Ectodermal cell (in vitro differentiated cells): ENCODE data around the gene SLC26A4. TPM values are rescaled to one million over a fixed set of nuclear protein-coding genes. Genes with fewer than 3 reads are reported as not detected.

Experiments
- H3K27ac ChIP-seq: 2 replicates; pipeline ENCODE4 v1.7.0; 2013; ENCODE audit warnings: mild to moderate bottlenecking, low read depth, low read length; ENCODE audit not compliant: insufficient read depth, poor library complexity, severe bottlenecking
- H3K27me3 ChIP-seq: 2 replicates; pipeline ENCODE4 v1.7.0; 2013; ENCODE audit warnings: mild to moderate bottlenecking, low read length; ENCODE audit not compliant: insufficient read depth, control insufficient read depth, poor library complexity, severe bottlenecking
- H3K36me3 ChIP-seq: one replicate; pipeline ENCODE4 v1.7.0; 2013; ENCODE audit warnings: low read length; ENCODE audit not compliant: control insufficient read depth, insufficient read depth
- H3K4me1 ChIP-seq: one replicate; pipeline ENCODE4 v1.7.0; 2013; ENCODE audit warnings: low read length; ENCODE audit not compliant: control insufficient read depth, insufficient read depth
- H3K4me3 ChIP-seq: 2 replicates; pipeline ENCODE4 v1.7.0; 2013; ENCODE audit warnings: low read depth, low read length, control low read depth; ENCODE audit not compliant: insufficient read depth
- H3K9me3 ChIP-seq: 2 replicates; pipeline ENCODE4 v1.7.0; 2013; ENCODE audit warnings: mild to moderate bottlenecking, low read length, moderate library complexity; ENCODE audit not compliant: control insufficient read depth
- WGBS, 2 experiments: methylation state at CpG; one replicate each; pipeline ENCODE4 v1.1.7; 2013; ENCODE audit warnings: missing lambda C conversion rate in 2 of 2; 5-methylcytosine and 5-hydroxymethylcytosine counted together
- polyA plus RNA-seq, 4 experiments: library from polyadenylated mRNA; stranded (reverse); fragments of 50-300 nt; gene quantifications; one replicate each; pipeline ENCODE4 v1.2.3, GENCODE V29; 2013

Gene SLC26A4
- 0.11 TPM for polyA plus RNA-seq (2013, experiment 1 of 4)
- polyA plus RNA-seq (2013, experiment 2 of 4): 0.11 TPM
- 0.11 TPM for polyA plus RNA-seq (2013, experiment 3 of 4)
- 0.04 TPM for polyA plus RNA-seq (2013, experiment 4 of 4)

DNA sequence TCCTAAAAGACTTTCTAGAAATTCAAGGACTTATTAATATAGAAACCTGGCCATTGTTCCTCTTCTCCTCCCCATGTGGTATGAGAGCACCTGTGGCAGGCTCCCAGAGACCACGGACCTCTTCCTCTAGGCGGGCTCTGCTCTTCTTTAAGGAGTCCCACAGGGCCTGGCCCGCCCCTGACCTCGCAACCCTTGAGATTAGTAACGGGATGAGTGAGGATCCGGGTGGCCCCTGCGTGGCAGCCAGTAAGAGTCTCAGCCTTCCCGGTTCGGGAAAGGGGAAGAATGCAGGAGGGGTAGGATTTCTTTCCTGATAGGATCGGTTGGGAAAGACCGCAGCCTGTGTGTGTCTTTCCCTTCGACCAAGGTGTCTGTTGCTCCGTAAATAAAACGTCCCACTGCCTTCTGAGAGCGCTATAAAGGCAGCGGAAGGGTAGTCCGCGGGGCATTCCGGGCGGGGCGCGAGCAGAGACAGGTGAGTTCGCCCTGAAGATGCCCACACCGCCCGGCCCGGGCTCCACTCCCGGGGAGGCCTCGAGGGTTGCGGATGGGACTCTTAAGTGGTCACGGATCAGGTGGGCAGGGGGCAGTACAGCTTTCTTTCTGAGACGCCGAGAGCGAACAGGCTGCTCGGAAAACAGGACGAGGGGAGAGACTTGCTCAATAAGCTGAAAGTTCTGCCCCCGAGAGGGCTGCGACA lies at the start of gene SLC26A4:
Gene SLC26A4 (plus strand): TSS at position 448 of the 700 bp plus-strand sequence. CDS start 814 bp downstream, outside the sequence.
- Histone ChIP-seq H3K27me3 (peaks cover 72% of the 10 kb centered on the region), H3K9me3 (no peaks in the 10 kb centered on the region), H3K4me1 (peaks cover 7% of the 10 kb centered on the region), H3K4me3 (peak within 1 kb of the TSS; percentile 42), H3K36me3 (no peaks in the 10 kb centered on the region), H3K27ac (no peak within 1 kb of the TSS)
- WGBS, 2 experiments: 2 to 3% methylated on average over 37 of the region's 37 CpGs

DNA sequence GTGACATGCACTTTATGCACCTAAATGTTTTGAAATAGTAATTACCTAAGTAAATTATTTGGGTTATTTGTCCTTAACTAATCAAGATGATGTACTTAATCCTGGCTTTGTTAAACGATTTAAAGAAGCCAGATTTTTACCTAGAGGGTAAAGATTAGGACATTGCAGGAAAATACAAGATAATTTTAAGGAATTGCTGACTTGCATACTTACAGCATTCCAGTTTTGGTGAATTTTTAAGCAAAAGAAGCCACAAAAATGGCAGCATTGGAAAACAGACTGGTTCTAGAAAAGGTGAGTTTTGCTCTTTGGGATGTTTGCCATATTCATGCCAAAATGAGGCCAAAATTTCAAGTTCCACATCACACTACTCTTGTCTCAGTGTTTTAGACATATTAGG lies 47.2 kb upstream of the SLC26A4 start:
- WGBS, 2 experiments: 95 to 100% methylated on average over 1 of the region's 1 CpG
- Histone ChIP-seq H3K4me3 (no peak overlapping the region), H3K27me3 (no peaks in the 10 kb centered on the region), H3K4me1 (no peaks in the 10 kb centered on the region), H3K27ac (no peak overlapping the region), H3K9me3 (no peaks in the 10 kb centered on the region), H3K36me3 (peaks cover 7% of the 10 kb centered on the region)

DNA sequence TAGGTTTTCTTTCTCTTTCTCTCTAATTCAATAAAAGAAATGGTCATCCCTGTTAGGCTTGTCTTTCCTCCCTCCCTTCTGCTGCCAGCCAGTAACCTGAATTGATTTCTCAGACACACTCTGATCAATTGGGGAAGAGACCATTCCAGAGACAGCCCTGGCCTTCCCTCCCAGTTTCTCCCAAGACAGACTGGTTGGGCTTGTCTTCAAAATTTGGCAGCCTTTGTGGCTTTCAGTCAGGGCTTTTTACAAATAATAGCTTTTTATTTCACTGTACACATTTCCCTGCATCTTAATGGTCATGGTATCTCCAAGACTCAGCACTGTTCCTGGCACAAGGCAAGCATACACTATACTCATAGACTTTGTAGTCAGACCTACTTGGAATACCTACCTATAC lies 46.7 kb upstream of the SLC26A4 start:
- Histone ChIP-seq H3K4me3 (no peak overlapping the region), H3K27me3 (no peaks in the 10 kb centered on the region), H3K27ac (no peak overlapping the region), H3K4me1 (no peaks in the 10 kb centered on the region), H3K36me3 (peaks cover 7% of the 10 kb centered on the region), H3K9me3 (no peaks in the 10 kb centered on the region)

DNA sequence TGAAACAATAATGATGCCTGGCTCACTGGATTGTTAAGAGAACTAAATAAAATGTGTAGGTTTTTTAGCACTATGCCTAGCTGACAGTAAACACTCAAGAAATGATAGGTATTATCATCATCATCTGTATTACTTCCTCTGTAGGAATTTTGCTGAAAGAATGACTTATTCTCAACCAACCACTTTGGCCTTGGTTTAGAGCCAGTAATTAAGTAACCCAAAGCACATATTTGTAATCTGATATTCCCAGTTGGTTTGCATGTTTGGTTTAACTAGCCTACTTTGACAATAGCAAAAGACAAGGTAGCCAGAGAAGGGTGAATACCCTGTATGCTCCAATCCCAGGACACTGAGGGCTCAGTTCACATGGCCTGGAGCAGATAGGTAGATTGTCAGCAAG lies 46.2 kb upstream of the SLC26A4 start:
- Histone ChIP-seq H3K4me3 (no peak overlapping the region), H3K27ac (no peak overlapping the region), H3K27me3 (no peaks in the 10 kb centered on the region), H3K36me3 (peaks cover 7% of the 10 kb centered on the region), H3K4me1 (no peaks in the 10 kb centered on the region), H3K9me3 (no peaks in the 10 kb centered on the region)

DNA sequence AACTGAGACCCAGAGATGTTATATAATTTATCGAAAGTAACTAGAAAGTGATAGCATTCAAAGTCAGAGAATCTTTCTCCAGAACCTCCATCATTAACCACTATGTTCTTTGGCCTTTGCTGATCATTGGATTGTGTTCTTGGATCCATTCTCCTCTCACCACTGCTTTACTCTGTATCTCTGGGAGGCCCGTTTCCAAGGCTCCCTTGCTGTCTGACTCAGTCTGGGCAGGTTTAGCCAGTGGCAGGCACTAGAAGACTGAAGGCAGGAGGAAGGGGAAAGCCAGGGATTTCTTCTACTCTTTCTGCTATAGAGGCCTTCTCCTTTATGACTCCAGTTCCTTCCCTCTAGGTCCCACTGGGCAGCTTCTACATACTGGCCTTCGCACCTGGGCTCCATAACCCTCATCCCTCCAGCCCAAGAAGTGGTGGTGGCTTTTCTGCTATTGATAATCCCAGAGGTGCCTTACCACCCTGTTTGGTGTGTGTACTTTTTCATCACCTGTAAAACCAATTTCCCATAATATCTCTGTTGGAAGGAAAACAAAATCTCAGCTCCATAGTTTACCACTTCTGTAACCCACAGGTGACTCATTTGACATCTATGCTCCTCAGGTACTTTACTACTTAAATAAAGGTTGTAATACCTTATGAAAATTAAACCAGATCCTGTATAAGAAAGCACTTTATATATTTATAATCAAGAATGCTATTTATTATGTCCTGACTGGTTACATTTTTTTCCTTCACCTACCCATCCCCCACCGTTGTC lies 44.5 kb upstream of the SLC26A4 start:
- H3K27me3 ChIP-seq: no peaks in the 10 kb centered on the region
- WGBS, 2 experiments: 98 to 100% methylated on average over 3 to 4 of the region's 4 CpGs
- no peak overlapping the region for H3K4me3 ChIP-seq
- no peaks in the 10 kb centered on the region for H3K4me1 ChIP-seq
- H3K9me3 ChIP-seq: no peaks in the 10 kb centered on the region
- peaks cover 7% of the 10 kb centered on the region for H3K36me3 ChIP-seq
- H3K27ac ChIP-seq: no peak overlapping the region

DNA sequence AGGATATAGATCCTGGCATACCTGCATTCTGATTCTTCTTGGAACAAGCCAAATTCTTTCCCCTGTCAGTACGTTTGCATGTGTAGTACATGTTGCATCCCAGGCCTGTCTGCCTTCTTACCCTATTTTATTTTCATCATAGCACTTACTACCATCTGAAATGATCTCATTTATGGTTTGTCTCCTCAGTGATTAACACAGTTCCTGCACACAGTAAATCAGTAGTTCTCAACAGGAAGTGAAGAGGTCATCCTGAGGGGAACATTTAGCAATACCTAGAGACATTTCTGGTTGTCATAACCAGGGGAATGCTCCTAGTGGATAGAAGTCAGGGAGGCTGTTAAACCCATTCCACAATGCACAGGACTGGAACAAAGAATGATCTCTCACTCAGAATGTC lies 38.2 kb upstream of the SLC26A4 start:
- H3K9me3 ChIP-seq: no peaks in the 10 kb centered on the region
- H3K4me3 ChIP-seq: no peak overlapping the region
- 93 to 97% methylated on average over 1 of the region's 1 CpG for WGBS, 2 experiments
- H3K4me1 ChIP-seq: no peaks in the 10 kb centered on the region
- H3K27me3 ChIP-seq: no peaks in the 10 kb centered on the region
- no peak overlapping the region for H3K27ac ChIP-seq
- H3K36me3 ChIP-seq: no peaks in the 10 kb centered on the region

DNA sequence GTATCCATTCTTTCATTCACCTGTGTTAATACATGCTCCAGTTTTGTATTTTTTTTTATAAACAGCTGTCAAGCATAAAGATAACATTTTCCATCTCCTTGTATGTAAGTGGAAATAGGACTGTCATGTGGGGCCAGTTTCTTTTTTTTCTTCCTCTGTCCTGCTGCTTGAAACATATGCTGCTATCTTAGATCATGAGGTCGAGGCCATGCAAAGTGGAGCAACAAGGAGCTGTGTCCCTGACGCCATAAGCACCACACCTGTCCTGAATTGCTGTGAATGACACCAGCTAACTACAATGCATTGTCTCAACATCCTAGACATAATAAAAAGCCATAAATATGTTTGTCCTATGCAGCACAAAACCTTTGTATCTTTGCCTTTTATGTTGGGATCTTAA lies 37.7 kb upstream of the SLC26A4 start:
- Histone ChIP-seq H3K9me3 (no peaks in the 10 kb centered on the region), H3K36me3 (no peaks in the 10 kb centered on the region), H3K27ac (no peak overlapping the region), H3K4me3 (no peak overlapping the region), H3K27me3 (no peaks in the 10 kb centered on the region), H3K4me1 (no peaks in the 10 kb centered on the region)
- WGBS, 2 experiments: 84 to 91% methylated on average over 2 of the region's 2 CpGs

DNA sequence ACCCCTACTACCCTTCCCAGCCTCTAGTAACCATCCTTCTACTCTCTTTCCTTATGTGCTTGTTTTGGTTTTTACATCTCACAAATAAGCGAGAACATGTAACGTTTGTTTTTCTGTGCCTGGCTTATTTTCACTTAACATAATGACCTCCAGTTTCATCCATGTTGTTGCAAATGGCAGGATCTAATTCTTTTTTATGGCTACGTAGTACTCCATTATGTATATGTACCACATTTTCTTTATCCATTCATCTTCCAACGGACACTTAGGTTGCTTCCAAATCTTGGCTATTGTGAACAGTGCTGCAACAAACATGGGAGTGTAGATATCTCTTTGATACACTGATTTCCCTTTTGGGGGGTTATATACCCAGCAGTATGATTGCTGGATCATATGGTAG lies 33.6 kb upstream of the SLC26A4 start:
- no peak overlapping the region for H3K27ac ChIP-seq
- no peaks in the 10 kb centered on the region for H3K9me3 ChIP-seq
- H3K27me3 ChIP-seq: no peaks in the 10 kb centered on the region
- H3K4me3 ChIP-seq: no peak overlapping the region
- WGBS, 2 experiments: 92 to 97% methylated on average over 4 of the region's 4 CpGs
- H3K4me1 ChIP-seq: no peaks in the 10 kb centered on the region
- no peaks in the 10 kb centered on the region for H3K36me3 ChIP-seq

DNA sequence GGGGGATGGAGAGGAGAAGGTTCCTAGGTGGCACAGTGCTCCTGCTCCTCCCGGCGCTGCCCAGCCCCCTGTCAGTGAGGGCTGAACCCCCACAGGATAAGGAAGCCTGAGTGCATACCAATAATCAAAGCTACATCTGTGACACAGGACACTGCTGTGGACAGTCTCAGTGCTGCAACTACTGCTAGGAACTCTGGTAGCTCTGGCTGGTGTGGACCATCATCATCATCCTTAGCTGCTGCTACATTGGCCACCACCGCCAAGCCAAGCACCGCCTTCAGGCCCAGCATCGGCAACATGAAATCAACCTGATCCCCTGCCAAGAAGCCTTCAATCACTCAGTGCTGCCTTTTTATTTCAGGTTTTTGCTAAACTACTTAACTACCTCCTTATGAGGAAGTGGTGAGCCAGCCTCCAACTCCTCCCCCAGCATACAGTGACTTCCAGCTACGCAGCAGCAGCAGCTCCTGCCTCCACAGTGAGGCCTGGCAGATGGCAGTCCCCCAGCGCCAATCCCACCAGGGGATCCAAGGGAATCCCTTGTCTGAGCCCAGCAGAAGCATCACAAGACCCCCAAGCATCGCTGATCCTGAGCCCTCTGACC lies 32.1 kb upstream of the SLC26A4 start:
- no peaks in the 10 kb centered on the region for H3K9me3 ChIP-seq
- WGBS, 2 experiments: 92 to 94% methylated on average over 8 of the region's 8 CpGs
- no peaks in the 10 kb centered on the region for H3K4me1 ChIP-seq
- no peaks in the 10 kb centered on the region for H3K27me3 ChIP-seq
- H3K4me3 ChIP-seq: no peak overlapping the region
- H3K36me3 ChIP-seq: no peaks in the 10 kb centered on the region
- no peak overlapping the region for H3K27ac ChIP-seq

DNA sequence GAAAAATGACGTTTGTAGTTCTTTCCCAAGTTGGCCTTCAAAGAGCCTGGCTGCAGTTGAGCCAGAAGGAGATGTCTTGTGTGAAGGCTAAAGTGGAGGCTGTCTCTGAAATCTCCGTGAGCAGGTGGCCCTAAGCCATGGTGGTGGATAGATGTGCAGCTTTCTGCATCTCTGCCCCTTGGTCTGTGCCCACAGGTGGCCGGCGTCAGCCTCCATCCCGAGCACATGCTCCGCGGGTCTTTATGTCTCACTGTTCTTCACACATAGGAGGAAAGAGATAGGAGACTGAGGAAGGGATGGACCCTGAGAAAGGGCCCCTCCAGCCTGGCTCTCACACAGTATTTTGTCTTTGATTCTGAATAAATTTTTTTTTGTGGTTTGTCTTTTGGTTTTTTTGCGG lies 30.3 kb upstream of the SLC26A4 start:
- Histone ChIP-seq H3K9me3 (no peaks in the 10 kb centered on the region), H3K4me1 (no peaks in the 10 kb centered on the region), H3K36me3 (no peaks in the 10 kb centered on the region), H3K27ac (no peak overlapping the region), H3K4me3 (no peak overlapping the region), H3K27me3 (no peaks in the 10 kb centered on the region)
- 93 to 94% methylated on average over 8 of the region's 8 CpGs for WGBS, 2 experiments
